Keratinocyte (primary cell): ENCODE results near the gene KLHL36.

ENCODE experiments used
- EZH2 ChIP-seq: IDR thresholded peaks from one replicate; pipeline ENCODE4 v1.6.1; 2012; ENCODE audit warnings: inconsistent platforms, mild to moderate bottlenecking, low read length, moderate library complexity
- TF ChIP-seq, protein P1 (sequence below), 3 experiments: IDR thresholded peaks in 1 of 3; conservative IDR thresholded peaks in 1 of 3; optimal IDR thresholded peaks in 1 of 3; 2 replicates in 2 of 3; 3 replicates in 1 of 3; pipeline versions ENCODE3 to v1.5.1; 2011; ENCODE audit warnings: low read length in 3 of 3, mild to moderate bottlenecking in 3 of 3, moderate library complexity in 2 of 3, control low read depth in 1 of 3, inconsistent platforms in 1 of 3; ENCODE audit not compliant: insufficient read depth in 2 of 3; ENCODE audit errors: extremely low read depth in 1 of 3

DNA sequence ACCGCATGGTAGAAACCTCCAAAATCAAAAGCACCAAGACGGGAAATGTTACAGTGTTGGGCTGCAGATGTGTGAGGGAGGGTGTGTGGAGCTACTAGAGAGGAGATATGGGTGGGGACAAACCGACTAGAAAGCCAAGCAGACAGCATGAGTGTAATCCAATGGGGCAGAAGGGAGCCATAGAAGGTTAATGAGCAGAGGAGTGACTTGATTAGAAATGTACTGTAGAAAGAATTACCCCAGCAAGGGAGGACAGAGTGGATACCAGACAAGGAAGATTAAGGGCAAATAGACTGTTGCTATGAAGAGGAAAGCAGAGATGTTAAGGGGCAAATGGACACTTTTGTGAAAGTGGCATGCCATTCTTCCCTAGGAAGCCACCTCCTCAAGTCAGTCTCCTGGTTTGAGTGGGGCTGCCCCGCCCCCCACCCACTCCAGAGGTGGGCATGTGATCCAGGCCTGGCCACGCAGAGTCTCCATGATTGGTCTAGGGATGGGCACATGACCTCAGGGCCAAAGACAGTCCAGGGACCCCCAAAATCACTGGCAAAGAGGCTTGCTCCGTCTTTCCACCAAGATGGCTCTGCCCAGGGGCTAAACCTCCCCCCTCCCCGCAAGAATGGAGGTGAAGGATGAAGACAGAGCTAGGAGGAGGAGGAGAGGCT, 34.8 kb upstream of the KLHL36 start:
- TF ChIP-seq, protein P1, sequence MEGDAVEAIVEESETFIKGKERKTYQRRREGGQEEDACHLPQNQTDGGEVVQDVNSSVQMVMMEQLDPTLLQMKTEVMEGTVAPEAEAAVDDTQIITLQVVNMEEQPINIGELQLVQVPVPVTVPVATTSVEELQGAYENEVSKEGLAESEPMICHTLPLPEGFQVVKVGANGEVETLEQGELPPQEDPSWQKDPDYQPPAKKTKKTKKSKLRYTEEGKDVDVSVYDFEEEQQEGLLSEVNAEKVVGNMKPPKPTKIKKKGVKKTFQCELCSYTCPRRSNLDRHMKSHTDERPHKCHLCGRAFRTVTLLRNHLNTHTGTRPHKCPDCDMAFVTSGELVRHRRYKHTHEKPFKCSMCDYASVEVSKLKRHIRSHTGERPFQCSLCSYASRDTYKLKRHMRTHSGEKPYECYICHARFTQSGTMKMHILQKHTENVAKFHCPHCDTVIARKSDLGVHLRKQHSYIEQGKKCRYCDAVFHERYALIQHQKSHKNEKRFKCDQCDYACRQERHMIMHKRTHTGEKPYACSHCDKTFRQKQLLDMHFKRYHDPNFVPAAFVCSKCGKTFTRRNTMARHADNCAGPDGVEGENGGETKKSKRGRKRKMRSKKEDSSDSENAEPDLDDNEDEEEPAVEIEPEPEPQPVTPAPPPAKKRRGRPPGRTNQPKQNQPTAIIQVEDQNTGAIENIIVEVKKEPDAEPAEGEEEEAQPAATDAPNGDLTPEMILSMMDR (optimal IDR thresholded peaks at IDR 0.05 in 1 of 3, IDR thresholded peaks at IDR 0.05 in 1 of 3, conservative IDR thresholded peaks at IDR 0.05 in 1 of 3; ENCODE audit: extremely low read depth in 1 of 3, insufficient read depth in 2 of 3, low read length in 3 of 3): no peak
- TF ChIP-seq EZH2: no peak
